NT2/D1 (cell line): Measurements from ENCODE around the gene KCNMB4.
A peak's percentile ranks its signal among the peaks of the same experiment; 100 is the strongest.

ENCODE experiments used
- DNase-seq: peaks from one replicate; pipeline ENCODE4 v3.0.0-alpha.2; 2011; ENCODE audit warnings: low read depth, low spot score
- H3K27me3 ChIP-seq: 2 replicates; pipeline ENCODE4 v1.6.0; 2011; ENCODE audit warnings: mild to moderate bottlenecking; ENCODE audit not compliant: insufficient read length, insufficient read depth
- H3K36me3 ChIP-seq: 2 replicates; pipeline ENCODE4 v1.6.1; 2011; ENCODE audit warnings: mild to moderate bottlenecking, low read length, mixed read lengths; ENCODE audit not compliant: insufficient read depth, insufficient read length
- H3K4me1 ChIP-seq: 2 replicates; pipeline ENCODE4 v1.5.1; 2011; ENCODE audit not compliant: insufficient read depth, insufficient read length
- H3K4me3 ChIP-seq: 2 replicates; pipeline ENCODE4 v1.5.1; 2011; ENCODE audit warnings: low read depth; ENCODE audit not compliant: insufficient read length
- H3K9ac ChIP-seq: 2 replicates; pipeline ENCODE4 v1.6.0; 2011; ENCODE audit warnings: low read depth; ENCODE audit not compliant: insufficient read length
- H3K9me3 ChIP-seq: 2 replicates; pipeline ENCODE4 v1.5.1; 2011; ENCODE audit warnings: mild to moderate bottlenecking, low read length; ENCODE audit not compliant: insufficient read depth
- SUZ12 ChIP-seq: IDR thresholded peaks from 2 replicates; pipeline ENCODE4 v1.6.1; 2011; ENCODE audit not compliant: insufficient read length, insufficient read depth; ENCODE audit errors: extremely low read depth
- YY1 ChIP-seq: IDR thresholded peaks from 2 replicates; pipeline ENCODE4 v1.6.1; 2011; ENCODE audit not compliant: insufficient read length, insufficient read depth
- ZNF274 ChIP-seq: IDR thresholded peaks from 2 replicates; pipeline ENCODE4 v1.6.1; 2011; ENCODE audit warnings: mild to moderate bottlenecking, low read depth, low read length

KCNMB4 gene, protein sequence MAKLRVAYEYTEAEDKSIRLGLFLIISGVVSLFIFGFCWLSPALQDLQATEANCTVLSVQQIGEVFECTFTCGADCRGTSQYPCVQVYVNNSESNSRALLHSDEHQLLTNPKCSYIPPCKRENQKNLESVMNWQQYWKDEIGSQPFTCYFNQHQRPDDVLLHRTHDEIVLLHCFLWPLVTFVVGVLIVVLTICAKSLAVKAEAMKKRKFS

DNA sequence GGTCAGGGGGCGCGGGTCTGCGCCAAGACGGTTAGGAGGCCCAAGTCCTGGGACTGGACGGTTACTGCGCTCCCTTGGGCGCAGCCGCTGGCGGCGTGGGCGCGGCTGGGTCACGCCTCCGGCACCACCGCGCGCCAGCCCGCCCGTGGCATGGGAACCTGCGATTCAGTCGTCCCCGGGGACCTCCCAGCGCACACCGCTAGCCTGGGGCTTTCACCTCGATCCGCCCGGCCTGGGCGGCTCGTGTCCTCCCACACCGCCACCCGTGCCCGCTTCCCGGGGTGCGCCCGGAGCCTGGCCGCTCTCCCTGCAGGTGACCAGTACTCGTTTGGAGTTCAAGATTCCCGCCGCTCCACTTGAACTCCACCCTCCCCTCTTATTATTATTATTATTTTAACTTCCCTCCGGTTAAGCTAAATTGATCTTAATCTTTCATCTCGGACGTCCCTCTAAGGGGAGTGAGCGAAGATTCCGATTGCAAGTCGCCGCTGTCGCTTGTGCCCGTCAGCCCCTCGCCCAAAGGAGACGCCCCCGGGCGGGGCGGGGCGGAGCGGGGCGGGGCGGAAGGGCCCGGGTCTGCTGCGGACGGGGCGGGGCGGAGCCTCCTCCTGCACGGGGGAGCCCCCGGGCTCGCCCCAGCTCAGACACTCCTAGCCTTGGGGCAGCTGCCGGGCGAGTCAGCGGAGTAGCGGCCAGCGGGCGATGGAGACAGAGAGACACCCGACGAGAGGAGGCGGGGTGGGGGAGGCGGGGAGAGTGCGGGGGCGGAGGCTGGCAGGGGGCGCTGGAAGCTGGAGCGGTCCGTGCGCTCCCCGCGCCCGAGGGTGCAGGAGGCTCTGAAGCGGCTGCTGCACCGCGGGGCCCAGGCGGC, at the start of gene KCNMB4:
TSS of gene KCNMB4 (plus strand) at position 643 of the 871 bp plus-strand sequence. CDS start 445 bp downstream, outside the sequence.
- Histone ChIP-seq H3K4me1 (no peaks in the 10 kb centered on the region), H3K36me3 (no peaks in the 10 kb centered on the region), H3K9ac (peak within 1 kb of the TSS; percentile 95), H3K9me3 (no peaks in the 10 kb centered on the region), H3K4me3 (peak within 1 kb of the TSS; percentile 97), H3K27me3 (peaks cover 16% of the 10 kb centered on the region)
- DNase-seq, result peak; percentile 76
- TF ChIP-seq SUZ12 (no peak), ZNF274 (no peak), YY1 (no peak)

DNA sequence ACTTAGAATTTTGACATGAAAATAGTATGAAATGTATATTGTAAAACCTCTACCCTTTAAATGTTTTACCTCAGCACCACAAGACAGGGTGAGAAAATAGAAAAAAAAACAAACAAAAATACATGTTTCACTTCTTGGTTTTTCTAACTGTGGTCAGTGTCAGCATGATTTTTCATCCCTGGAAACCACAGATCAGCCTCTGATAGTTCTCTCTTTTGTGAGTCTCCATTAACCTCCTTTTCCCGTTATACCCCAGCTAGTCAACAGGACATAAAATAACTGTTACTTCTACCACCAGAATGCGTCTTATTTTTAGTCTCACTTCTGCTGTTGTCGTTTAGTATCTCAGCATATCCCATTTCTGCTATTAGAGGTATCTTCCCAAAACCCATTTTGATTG, 48.3 kb upstream of the KCNMB4 start:
- H3K4me1 ChIP-seq, result no peaks in the 10 kb centered on the region
- H3K4me3 ChIP-seq, result no peak overlapping the region
- peaks cover 22% of the 10 kb centered on the region for H3K36me3 ChIP-seq
- H3K9ac ChIP-seq, result no peak overlapping the region
- no peaks in the 10 kb centered on the region for H3K9me3 ChIP-seq
- no peaks in the 10 kb centered on the region for H3K27me3 ChIP-seq
- no peak for DNase-seq
- TF ChIP-seq SUZ12 (no peak), ZNF274 (no peak), YY1 (no peak)

DNA sequence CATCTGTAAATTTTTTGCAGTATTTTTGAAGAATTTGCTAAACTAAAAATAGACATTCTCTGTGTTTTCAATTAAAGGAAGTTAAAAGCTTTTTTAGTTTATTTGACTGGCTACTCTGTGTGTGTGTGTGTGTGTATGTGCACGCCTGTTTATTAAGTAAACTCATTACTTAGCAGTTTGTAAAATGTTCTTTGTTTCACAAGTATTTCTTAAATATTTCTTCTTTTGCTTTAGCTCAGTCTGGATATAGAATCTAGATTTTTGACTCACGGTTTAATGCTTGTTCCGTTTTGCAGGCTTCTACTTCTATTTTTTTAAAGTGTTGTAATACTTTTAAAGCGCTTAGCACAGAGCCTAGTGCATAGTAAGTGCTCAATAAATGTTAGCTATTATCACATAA, 46.5 kb upstream of the KCNMB4 start:
- no peak for DNase-seq
- peaks cover 20% of the 10 kb centered on the region for H3K36me3 ChIP-seq
- no peaks in the 10 kb centered on the region for H3K4me1 ChIP-seq
- no peak overlapping the region for H3K4me3 ChIP-seq
- H3K9ac ChIP-seq, result no peak overlapping the region
- TF ChIP-seq ZNF274 (no peak), SUZ12 (no peak), YY1 (no peak)
- no peaks in the 10 kb centered on the region for H3K9me3 ChIP-seq
- no peaks in the 10 kb centered on the region for H3K27me3 ChIP-seq

DNA sequence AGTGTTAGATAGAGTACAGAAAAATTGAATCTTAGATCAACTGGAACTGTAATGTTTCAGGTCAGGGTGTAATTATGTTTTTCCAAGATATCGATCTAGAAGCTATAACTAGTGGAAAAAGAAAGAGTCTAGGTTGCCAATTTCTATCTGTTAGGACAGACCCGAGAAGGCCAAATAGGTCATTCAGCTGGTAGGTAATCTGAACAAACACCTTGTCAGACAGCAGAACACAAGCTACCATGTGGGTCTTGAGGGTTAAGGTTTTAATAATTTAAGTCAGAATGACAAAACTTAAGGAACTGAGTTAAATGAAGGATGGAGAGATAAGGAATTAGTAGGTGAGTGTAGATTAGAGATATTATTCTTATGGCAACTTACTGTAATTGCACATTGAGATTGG, 44.9 kb upstream of the KCNMB4 start:
- Histone ChIP-seq H3K9me3 (no peaks in the 10 kb centered on the region), H3K27me3 (no peaks in the 10 kb centered on the region), H3K36me3 (peaks cover 19% of the 10 kb centered on the region), H3K4me1 (no peaks in the 10 kb centered on the region), H3K9ac (no peak overlapping the region), H3K4me3 (no peak overlapping the region)
- no peak for TF ChIP-seq ZNF274
- TF ChIP-seq SUZ12, result no peak
- no peak for TF ChIP-seq YY1
- DNase-seq, result no peak

DNA sequence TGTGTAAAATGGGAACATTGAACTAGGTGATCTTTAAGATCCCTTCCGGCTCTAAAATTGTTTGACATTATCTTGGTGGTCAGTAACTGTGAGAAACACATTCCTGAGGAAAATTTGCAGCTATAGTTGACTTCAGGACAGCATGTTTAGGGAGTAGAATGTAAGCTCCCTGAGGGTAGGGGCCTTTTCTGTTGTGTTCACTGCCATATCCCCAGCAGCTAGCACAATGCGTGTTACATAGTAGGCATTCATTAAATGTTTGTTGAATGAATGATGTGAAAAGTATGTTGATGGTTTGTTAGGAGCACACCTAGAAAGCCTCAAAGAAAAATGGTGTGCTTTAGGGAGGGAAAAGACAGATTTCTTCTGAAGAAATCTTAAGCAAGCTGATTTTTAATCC, 38.5 kb upstream of the KCNMB4 start:
- peaks cover 13% of the 10 kb centered on the region for H3K36me3 ChIP-seq
- H3K9me3 ChIP-seq, result peaks cover 11% of the 10 kb centered on the region
- DNase-seq, result no peak
- H3K27me3 ChIP-seq, result no peaks in the 10 kb centered on the region
- no peak overlapping the region for H3K9ac ChIP-seq
- H3K4me1 ChIP-seq, result no peaks in the 10 kb centered on the region
- H3K4me3 ChIP-seq, result no peak overlapping the region
- TF ChIP-seq ZNF274, result no peak
- TF ChIP-seq YY1, result no peak
- TF ChIP-seq SUZ12, result no peak

DNA sequence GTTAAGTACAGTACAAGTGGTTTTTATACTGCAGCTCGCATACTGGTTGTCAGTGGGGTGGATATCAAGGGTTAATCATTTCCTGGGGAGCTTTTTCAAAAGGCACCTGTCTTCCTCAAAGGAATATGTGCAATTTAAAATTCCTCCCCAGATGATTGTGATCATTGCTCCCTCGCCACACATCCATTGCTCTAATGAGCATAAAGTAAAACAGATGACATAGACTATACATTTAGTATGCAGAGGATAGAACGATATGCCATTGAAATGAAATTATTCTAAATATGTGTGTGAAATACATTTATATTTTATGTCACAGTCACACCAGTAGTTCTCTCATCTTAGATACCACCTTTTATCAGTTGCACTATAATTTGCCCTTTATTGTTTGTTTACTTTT, 36.4 kb upstream of the KCNMB4 start:
- Histone ChIP-seq H3K4me1 (no peaks in the 10 kb centered on the region), H3K4me3 (no peak overlapping the region), H3K9ac (no peak overlapping the region), H3K36me3 (peaks cover 16% of the 10 kb centered on the region), H3K9me3 (peaks cover 11% of the 10 kb centered on the region), H3K27me3 (no peaks in the 10 kb centered on the region)
- TF ChIP-seq YY1, result no peak
- no peak for TF ChIP-seq ZNF274
- no peak for TF ChIP-seq SUZ12
- no peak for DNase-seq

DNA sequence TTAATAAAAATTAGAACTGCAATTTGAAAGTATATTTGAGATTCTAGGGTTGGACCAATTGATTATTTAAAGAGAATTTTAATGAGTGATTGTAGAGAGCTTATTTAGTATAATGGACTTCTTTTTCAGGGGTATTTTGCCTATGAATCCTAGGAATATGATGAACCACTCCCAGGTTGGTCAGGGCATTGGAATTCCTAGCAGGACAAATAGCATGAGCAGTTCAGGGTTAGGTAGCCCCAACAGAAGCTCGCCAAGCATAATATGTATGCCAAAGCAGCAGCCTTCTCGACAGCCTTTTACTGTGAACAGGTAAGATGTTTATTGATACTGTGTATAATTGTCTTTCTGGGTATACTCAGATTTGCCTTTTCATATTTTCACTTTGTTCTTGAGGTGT, 35.9 kb upstream of the KCNMB4 start:
- Histone ChIP-seq H3K27me3 (no peaks in the 10 kb centered on the region), H3K9me3 (peaks cover 11% of the 10 kb centered on the region), H3K36me3 (peaks cover 21% of the 10 kb centered on the region), H3K9ac (no peak overlapping the region), H3K4me3 (no peak overlapping the region), H3K4me1 (no peaks in the 10 kb centered on the region)
- TF ChIP-seq SUZ12 (no peak), YY1 (no peak)
- DNase-seq, result no peak
